Measurements from ENCODE around the gene SLC25A42.
"Not testable (repeated sequence)": the region's sequence is repeated elsewhere in the genome, so short reads cannot be mapped to it uniquely, and the experiment has no call there.

SLC25A42 gene, protein sequence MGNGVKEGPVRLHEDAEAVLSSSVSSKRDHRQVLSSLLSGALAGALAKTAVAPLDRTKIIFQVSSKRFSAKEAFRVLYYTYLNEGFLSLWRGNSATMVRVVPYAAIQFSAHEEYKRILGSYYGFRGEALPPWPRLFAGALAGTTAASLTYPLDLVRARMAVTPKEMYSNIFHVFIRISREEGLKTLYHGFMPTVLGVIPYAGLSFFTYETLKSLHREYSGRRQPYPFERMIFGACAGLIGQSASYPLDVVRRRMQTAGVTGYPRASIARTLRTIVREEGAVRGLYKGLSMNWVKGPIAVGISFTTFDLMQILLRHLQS

DNA sequence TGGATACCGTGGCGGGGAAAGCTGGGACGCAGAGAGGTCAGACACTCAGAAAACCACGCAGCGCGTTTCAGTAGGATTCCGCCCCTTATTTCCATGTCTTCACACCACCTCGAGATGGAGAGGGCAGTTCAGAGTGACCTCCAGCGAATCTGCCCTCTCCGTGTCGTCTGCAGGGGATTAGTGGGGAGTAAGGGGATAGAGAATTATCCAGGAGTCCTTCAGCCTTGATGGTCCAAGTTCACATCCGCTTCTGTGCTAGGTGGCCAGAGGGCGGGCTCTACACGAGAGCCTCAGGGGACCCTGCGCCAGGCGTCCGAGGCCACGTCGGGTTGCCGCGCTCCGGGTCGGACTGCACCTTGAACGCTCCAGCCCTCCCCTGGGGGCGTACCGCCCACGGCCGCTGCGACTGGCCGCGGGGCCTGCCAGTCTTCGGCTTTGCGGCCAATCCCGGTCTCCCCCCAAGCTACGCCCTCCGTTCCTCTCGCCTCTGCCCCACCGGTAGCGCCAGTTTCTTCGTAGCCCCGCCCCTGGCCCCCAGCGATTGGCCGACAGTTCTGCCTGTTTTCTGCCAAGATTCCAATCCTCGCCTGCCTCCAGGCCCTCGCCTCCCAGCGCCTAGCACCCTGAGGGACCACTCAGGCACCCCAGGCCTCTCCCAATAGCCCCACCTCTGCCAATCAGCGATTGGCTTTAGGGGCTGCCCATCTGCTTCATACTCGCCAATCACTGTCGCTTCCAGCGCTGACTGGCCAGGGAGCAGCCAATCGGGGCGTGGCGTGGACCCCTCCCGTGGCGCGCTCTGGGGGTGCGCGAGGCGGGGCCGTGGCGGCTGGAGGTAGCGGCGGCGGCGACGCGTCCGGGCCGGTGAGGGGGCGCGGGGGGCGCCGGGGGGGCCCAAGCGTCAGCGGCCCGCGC lies at the start of gene SLC25A42:
Gene SLC25A42 (plus strand): TSS at position 812 of the 915 bp plus-strand sequence. CDS start 32,131 bp downstream, outside the sequence.
- DNase-seq = peak; percentile 99

DNA sequence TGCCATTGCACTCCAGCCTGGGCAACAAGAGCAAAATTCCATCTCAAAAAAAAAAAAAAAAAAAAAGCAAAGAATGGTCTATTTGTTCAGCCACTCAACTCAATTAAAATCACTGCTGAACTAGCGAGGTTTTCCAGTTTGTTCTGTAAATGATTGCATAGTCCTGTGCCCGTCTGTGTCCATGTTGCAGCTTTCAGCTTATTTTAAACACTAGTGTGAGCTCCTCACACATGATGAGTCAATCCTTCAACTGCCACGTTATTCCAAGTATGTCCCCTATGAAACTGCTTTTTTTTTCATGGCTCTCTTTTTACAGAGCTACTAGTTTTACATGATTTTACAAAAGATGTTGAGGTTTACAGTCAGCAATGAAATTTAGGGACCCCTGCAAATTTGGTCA lies 42.7 kb upstream of the SLC25A42 start:
- DNase-seq = no peak

DNA sequence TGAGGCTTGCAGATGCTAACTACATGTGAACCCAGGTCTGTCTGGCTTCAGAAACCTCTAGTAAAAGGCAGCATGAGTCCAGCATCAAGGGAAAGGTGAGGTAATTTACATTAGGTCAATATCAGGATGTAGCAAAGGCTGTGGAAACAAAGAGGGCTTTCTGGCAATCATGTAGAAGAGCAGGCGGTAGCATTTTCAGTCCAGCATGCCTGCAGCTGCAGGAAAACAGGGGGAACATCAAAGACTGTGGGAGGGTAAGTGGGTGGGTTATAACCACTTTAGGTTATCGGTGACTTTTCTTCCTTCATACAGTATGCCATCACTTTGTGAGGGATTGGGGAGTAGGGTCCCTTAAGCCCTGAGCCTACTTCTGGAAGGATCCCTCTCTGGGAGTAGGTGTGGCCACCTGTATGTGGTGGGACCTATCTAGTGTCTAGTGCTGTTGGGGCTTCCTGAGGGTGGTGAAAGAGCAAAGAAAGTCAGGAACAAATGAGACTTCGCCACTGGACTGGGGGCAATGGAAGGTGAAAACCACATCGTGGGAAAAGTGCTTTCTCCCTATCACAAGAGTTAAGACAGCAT lies 41.3 kb upstream of the SLC25A42 start:
- no peak for DNase-seq

DNA sequence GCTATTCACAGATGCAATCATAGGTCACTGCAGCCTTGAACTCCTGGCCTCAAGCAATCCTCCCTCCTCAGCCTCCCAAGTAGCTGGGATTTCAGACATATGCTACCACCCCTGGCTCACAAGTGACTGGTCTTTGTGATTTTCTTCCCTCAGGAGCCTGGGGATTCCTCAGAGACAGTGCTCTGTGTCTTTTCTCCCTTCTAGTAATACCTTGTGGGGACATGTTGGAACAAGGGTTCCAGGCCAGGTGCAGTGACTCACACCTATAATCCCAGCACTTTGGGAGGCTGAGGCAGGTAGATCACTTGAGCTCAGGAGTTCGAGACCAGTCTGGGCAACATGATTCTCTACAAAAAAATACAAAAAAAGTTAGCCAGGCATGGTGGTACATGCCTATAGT lies 40.4 kb upstream of the SLC25A42 start:
- DNase-seq = not testable (repeated sequence)

DNA sequence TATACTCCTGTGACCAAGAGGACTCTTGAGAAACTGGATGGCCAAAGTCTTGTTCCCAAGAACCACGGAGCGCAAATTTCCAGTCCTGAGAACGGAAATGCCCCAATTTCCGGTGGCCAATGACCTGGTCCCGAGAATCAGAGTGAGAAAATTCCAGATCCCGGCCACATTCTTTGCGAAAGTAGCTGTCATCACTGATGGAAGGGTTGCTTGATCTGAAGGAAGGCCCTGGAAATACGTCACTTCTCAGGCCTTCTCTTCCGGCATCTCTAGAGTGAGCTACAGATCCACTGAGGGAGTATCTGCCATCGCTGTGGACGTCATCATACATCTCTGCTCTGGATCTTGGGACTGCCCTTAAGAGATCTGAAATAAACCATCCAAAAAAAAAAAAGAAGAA lies 37.9 kb upstream of the SLC25A42 start:
- no peak for DNase-seq

DNA sequence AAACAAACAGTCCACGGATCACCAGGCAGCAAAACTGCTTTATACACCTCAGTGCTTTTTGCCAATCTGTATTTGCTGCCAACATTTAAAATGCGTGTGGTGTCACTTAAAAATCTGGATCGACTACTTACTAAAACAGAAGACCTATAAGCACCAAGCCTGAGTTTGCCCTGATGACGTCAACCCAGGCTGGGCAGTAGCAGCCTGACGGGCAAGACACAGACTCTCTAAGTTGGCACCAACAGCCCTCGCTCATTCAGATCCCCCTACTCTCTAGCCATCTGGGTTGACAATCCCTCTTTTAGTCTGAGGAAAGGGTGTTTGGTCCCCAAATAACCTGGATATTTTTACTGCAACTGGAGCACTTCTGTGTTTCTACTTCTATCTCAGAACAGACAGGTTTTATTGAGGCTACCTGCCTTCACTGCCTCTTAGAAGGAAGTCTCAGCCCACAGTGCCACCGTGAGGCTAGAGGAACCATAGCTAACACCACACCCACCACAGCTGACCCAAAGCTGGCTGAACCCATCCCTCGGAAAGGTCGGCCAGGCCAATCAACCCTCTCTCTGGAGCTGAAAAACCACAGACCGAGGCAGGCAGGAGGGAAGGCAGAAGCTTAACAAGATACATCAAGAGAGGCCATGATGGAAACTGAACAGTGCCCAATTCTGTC lies 37.4 kb upstream of the SLC25A42 start:
- no peak for DNase-seq

DNA sequence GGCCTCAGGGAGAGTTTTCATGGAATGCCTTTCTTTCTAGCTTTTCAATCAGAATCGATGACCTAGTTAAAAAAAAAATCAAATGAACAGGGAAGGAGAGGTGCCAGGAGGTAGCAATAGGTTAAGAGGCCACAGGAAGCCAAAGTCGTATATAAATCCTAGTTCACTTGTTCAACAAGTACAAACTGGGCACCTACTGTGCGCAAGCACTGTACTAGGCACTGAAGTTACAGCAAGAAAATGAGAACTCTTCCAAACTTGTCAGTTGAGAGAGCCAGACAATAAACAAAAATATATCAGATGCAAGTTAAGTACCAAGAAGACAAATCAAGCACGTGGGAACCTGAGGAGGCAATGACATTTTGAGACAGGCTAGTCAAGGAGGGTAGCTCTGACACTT lies 36.6 kb upstream of the SLC25A42 start:
- no peak for DNase-seq

DNA sequence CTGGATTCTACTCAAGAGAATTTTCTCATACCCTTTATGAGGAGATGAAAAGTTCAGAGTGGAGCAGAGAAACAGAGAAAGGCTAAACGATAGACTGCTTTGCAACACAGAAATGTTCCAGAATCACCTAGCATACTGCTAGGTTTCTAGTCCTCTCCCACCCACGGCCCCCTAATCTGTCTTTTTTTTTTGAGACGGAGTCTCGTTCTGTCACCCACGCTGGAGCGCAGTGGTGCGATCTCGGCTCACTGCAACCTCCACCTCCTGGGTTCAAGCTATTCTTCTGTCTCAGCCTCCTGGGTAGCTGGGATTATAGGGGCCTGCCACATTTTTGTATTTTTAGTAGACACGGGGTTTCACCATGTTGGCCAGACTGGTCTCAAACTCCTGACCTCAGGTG lies 35.3 kb upstream of the SLC25A42 start:
- DNase-seq = no peak

DNA sequence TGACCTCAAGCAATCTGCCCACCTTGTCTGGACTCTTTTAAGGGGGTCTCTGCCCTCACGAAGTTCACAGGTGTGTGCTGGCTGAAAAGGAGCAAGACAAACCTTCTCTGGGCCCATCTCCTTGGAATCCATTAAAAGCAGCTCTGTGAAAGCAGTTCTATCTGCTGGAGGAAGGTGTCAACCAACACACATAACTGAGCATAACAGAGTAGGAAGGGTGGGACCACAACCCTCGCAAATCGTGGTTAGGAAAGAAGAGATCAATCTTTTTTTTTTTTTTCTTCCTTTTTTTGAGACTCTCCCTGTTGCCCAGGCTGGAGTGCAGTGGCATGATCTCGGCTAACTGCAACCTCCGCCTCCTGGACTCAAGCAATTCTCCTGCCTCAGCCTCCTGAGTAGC lies 31.9 kb upstream of the SLC25A42 start:
- DNase-seq = no peak

DNA sequence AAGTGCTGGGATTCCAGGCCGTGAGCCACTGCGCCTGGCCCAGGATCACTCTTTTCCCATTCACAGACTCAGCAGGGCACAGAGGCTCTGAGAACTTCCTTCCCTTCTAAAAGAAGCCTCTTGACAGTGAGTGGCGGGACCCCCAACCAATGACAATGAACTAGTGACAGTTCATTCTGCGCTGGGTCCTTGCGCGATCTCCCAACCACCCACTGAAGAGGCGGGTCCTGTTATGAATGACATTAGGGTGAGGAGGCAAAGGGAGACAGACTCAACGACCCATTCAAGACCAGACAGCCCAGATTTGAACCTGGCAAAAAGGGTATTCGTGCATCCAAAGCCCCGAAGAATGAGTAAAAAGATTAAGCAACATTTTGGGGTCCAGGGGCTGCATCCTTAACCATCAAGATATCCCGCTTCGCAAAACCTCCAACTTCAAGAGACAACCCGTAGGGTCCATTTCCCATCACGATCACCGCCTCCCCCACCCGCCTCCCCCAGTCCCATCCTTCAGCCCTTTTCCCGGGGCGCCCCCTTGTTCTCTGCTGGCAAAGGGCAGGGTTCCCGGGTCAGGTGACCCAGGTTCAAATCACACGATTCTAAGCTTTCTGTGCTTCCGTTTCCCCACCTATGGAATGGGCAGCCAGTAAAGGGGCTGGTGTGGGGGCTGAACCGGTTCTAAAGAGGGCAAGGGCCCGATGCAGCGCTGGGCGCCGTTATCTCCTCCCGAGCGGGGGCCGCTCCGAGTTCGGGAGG lies 31.2 kb upstream of the SLC25A42 start:
- DNase-seq = peak; percentile 76

DNA sequence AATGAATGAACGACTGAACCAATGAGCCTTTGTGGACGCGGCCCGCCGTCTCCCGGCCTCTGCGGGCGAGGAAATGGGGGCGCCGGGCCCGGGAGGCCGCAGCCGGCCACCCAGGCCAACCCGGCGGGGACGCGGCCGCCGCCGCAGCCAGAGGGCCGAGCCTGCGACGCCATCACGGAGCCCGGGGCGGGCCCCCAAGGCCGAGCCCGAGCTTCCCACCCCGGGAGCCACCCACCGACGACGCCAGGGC lies 30.7 kb upstream of the SLC25A42 start:
- DNase-seq = no peak

DNA sequence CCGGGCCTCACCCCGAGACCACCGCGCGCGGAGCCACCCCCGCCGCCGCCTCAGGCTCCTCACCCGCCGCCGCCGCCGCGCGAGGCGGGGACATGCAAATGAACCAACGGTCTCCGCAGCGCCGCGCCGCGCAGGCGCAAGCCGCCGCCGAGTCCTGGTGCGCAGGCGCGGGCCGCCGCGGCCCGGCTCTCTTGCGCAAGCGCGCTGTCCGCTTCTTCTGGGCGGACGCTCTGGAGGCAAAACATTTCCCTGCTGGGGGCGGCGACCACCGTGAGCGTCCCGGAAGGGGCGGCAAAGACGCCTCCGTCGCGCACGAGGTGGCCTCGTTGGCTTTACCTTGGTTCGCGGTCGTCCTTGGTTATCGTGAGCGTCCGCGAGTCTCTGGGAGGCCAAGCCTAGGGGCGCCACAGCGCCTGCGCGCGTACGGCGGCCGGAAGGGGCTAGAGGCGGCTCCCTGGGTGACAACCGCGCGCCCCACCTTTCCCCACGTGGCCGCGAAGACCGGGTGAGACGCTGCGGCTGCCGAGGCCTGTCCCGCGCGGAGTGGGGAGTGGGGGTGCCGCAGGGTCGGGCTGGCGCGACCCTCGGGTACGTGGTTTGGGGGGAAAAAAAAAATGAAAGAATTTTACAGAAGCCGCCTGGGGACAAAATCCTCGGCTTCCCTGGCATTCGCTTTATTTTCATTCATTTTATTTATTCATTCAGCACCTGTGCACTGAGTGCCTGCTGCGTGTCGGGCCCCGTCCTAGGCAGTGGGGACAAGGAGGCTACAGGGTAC lies 30.2 kb upstream of the SLC25A42 start, which contains the start of the genes ARMC6 and SUGP2:
Gene ARMC6 (plus strand): TSS at position 178 of the 778 bp plus-strand sequence. CDS start 607 bp downstream, outside the sequence.
Gene SUGP2 (minus strand): TSS at position 92 of the 778 bp plus-strand sequence. CDS start 2,446 bp downstream, outside the sequence.
- DNase-seq = peak; percentile 82

DNA sequence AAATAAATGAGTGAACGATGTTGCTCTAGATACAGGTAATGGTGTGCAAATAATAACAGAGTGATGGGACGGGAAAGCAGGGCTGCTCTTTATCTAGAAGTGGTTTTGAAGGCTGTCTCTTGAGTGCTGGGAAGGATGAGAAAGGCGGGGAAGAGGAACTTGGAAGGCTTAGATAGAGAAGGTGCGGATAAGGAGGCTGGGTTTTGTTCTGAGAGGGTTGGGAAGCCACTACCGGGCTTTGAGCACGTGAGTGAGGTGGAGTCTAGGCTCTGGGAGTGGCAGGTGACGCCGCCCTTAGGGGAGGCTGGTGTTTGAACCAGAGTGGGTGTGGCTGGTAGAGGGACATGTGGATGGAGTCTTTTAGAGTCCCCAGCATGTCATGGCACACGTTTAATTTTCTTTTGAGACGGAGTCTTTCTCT lies 29.6 kb upstream of the SLC25A42 start:
- peak; percentile 55 for DNase-seq

DNA sequence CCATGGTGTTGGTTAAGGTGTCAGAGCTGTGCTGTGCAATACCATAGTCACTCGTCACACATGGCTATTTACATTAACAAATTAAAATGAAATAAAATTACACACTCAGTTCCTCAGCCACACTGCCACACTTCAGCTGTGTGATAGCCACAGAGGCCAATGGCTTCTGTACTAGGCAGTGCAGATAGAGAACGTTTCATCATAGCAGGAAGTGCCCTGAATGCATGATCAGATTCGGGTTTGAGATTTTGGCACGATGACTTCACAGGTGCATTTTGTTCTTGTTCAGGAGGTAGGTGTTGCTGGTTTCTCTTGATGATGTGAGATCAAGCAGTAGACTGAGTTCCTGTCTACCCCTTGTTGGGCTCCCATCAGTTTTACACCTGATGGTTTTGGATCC lies 23.9 kb upstream of the SLC25A42 start:
- DNase-seq = no peak

DNA sequence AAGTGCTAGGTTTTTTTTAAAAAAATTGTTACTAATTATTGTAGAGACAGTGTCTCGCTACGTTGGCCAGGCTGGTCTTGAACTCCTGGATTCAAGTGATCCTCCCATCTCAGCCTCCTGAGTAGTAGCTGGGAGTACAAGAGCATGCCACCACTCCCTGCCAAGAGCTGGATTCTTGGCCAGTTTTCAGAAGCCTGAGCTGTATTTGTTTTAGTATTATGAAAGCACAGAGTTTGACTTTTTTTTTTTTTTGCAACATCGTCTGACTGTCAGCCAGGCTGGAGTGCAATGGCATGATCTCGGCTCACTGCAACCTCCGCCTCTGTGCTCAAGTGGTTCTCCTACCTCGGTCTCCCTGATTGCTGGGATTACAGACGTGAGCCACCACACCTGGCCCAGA lies 23.4 kb upstream of the SLC25A42 start:
- no peak for DNase-seq

DNA sequence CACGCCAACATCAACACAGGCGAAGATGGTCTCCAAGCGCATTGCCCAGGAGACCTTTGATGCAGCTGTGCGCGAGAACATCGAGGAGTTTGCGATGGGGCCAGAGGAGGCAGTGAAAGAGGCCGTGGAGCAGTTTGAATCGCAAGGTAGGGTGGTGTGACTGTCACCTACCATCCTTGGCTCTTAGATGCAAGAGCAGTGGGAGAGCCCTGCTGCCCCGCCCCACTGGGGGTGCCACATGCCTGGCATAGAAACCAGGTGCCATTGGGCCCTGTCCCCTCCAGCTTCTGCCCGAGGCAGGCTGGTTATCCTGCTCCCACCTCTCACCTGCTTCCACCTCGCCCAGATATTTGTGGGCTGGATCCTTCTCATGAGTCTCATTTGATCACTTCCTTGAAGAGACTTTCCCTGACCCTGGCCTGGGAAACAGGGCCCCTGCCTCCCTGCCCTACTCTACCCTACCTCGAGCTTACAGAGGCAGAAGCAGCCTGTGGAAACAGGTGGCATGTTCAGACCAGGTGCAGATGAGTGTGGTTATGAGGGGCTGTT lies 21.0 kb upstream of the SLC25A42 start:
- DNase-seq = no peak

DNA sequence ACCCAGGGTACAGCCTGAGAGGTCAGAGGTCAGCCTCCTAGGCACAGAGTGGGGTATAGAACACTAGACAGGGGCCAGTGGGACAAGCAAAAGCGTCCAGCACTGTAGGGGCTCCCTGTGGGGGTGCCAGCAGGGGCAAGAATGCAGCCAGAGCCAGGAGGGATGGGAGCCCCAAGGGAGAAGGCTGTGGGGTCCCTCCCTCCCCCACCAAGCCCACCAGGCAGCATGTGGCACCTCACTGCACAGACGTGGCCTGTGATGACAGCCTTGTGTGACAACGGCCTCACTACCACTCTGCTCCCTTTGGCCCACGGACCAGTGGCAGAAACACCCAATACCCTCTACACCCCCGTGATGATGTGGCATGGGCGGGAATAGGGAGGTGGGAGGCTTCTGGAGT lies 20.3 kb upstream of the SLC25A42 start:
- DNase-seq = no peak

DNA sequence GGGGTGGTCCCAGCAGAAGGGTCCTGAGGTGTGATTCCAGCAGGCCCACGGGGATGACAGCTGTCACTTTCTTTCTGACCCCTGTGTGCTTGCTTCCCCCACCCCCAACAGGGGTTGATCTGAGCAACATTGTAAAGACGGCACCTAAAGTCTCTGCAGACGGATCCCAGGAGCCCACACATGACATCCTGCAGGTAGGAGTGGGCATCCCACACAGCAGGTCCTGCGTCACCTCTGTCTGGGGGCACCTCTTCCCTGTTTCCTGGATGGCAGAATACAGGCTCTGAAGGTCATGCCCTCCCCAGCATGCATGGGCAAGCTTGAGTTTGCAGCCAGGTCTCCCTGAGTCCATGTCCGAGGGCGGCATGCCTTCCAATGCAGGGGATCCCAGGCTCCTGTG lies 19.9 kb upstream of the SLC25A42 start:
- no peak for DNase-seq

DNA sequence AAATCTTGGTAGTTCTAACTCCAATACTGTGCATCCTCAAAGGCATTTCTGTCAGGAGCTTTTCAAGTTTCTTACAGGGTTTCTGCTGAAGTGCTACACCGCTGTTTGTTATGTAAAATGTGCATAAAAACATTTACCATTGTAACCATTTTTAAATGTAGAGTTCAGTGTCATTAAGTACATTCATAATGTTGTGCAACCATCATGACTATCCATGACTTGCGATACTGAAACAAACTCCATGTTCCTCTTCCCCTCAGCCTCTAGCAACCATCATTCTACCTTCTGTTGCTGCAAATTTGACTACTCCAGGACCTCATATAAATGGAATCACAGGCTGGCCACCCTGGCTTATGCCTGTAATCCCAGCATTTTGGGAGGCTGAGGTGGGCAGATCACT lies 14.4 kb upstream of the SLC25A42 start:
- no peak for DNase-seq

DNA sequence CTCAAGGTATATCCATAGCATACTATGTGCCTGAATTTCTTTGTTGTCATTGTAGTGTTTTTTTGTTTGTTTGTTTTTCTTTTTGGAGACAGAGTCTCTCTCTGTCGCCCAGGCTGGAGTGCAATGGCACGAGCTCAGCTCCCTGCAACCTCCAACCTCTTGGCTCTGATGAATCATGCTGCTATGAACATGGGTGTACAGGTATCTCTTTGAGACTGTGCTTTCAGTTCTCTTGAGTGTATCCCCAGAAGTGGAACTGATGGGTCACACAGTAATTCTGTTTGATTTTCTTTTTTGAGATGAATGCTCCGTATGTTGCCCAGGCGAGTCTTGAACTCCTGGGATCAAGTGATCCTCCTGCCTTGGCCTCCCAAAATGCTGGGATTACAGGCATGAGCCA lies 13.7 kb upstream of the SLC25A42 start:
- DNase-seq = no peak

DNA sequence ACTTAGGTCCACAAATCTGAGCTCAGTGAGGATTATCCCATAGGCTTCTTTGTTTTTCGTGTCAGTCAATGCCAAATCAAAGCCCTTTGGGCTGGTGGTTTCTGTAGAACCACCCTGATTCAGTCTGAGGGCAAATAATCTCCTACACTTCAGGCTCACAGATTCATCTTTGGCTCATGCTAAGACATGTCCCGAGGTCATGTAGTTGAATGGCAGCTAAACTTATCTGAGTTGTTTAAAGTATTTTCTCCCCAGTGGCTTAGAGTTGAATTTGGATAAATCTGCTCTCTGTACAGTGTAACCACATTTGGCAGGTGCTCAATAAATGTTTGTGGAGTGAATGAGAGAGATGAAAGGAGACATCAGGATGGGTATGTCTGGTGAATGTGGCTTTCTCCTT lies 13.1 kb upstream of the SLC25A42 start:
- no peak for DNase-seq

Measured in NCI-H1105 (cell line).